ENCODE data around the gene CPE.
"Not testable (repeated sequence)": the region's sequence is repeated elsewhere in the genome, so short reads cannot be mapped to it uniquely, and the experiment has no call there.

CPE gene

DNA sequence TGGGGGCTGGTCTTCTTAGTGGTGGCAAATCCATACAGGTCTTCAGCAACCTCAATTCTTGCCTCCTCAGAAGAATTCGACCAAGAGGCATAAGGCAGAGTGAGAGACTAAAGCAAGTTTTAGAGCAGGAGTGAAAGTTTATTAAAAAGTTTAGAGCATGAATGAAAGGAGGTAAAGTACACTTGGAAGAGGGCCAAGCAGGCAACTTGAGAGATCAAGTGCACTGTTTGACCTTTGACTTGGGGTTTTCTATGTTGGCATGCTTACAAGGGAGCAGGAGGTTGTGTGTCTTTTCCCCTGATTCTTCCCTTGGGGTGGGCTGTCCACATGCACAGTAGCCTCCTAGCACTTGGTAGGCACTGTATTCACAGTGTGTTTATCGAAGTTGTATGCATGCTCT is 91.2 kb downstream of the CPE start:
- no peak for DNase-seq

- DNase-seq: no peak
Observed at GRCh38 chr4:165472943-165473676, 94.3 kb downstream of the CPE start.

GRCh38 chr4:165474784-165475705 is 96.2 kb downstream of the CPE start:
- DNase-seq: no peak

GRCh38 chr4:165475706-165476070 is 96.9 kb downstream of the CPE start:
- no peak for DNase-seq

DNA sequence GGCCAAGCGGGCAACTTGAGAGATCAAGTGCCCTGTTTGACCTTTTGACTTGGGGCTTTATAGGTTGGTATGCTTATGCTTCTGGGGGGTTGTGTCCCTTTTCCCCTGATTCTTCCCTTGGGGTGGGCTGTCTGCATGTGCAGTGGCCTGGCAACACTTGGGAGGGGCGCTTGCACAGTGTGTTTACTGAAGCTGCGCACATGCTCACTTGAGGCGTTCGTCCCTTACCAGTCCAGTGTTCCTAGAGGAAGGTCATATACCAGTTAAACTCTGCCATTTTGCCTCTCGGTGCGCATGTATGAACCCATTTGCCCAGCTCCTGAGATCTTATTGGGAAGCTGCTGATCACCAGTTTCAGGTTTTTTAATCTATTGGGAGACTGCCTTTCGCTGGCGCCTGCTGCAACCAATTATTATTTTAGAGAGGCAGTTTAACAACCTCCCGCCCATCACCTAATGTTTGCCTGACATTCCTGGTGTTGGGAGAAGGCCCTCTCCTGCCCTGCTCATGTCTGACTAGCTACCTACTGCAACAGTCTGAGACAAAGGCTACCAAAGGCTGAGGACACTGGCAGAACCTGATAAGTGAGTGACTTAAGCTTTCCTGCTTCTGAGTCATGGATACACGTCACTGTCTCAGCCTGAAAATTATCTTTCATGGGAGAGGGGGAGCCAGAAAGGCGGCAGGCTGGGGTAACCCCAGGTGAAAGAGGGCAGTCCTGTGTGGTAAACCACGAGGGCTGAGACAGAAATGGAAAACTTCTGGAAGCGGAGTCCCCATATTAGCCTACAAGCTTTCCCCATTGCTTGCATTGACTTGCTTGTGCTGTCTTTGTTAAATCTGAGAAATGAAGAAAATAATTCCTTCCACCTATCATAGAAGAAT is 97.6 kb downstream of the CPE start:
- DNase-seq: no peak

DNA sequence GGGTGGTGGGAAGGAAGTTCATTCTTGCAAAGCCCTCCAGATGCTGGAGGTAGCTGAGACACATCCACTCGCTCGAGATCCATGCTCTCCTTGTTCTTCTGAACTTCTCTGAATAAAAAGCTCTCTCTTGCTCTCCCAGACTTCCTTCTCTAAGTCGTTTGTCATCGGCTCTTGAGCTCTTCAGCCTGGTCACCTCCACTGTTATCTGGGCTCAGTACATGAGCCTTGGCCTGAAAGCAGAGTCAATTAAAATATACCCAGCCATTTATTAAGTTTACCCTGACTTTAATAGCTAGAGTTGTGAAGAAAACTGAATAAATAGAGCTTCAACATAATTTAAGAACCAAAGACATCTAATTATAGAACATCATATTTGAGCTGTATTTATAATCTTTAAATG is 99.0 kb downstream of the CPE start:
- no peak for DNase-seq

DNA sequence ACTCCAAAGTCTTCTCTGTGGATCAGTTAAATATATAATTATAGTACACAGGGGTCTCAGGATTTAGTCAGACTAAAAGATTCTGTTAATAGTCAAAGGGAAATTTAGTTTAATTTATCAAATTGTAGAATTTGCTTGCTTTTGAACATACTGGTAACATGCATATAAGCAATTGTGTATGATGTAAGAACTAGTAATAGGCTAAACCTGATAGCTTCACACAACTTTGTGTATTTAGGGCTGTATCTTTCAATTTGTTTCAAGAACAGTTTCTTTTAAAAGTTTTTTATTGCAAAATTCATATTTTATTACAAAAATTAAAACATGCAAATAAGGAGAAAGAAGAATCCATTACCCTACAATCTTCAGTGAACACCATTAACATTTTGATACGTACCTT is 99.5 kb downstream of the CPE start:
- no peak for DNase-seq

- no peak for DNase-seq
Observed at GRCh38 chr4:165481053-165481835, 102.4 kb downstream of the CPE start.

GRCh38 chr4:165489786-165490185 is 111.0 kb downstream of the CPE start:
- DNase-seq: no peak

- not testable (repeated sequence) for DNase-seq
Observed at GRCh38 chr4:165492583-165492982, 113.8 kb downstream of the CPE start.

- peak; percentile 40 to 68 for DNase-seq
Observed at GRCh38 chr4:165493359-165493758, 114.6 kb downstream of the CPE start.

- peak; percentile 3 to 16 for DNase-seq
Observed at GRCh38 chr4:165502916-165503907, 124.4 kb downstream of the CPE start.

DNA sequence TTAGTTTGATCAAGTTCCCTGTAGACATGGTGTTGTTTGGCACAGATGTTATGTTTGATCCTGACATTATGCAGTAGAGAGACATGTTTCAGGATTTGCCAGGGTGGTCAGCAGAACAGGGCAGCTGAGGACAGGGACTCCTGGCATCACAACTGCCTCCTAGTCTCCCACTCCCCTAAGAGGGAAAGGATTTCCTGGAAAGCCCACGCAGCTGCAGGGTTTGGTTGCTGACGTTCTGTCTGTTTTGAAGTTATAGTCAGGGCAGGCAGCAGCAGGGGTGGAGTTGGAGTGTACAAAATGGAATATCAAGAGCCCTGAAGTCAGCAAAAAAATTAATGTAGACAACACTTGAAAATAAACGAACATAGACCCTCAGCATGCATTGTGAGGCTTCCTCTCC is 125.4 kb downstream of the CPE start:
- DNase-seq: no peak

DNA sequence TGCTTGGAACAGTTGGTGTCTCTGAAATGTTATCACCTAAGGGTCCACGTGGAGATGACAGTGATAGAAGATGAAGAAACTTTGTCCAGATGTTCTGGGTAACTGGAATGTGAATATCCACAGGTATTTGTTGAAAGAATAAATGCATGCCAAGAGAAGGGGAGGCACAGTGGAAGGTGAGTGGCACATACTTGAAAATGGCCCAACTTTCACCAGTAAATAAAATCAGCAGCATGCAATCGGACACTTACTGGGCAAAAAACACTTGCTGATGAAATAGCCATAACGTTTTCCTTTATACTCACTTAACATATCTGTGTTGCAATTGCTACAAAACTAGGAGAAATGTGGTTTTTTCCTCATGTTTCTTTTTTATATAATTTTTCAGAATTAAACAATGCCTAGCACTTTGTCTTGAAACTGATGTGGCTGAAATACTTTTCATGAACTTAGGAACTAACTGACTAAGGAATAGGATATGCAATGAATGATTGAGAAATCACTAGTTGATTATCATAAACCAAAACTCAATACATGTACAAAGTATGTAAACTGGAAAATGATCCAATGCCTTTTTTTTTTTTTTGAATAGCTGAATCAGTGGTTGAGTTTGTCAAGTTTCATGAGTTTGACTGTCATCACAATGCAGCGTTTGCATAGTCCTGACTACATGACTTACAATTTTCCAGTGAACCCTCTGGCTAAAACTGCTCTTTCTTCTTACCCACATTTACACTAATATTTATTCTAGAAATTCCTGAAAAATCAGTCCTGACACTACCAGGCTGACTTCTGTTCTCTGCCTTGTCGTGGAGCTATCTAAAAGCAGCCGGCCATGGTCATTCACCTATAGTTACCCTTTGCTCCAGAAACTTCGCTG is 127.4 kb downstream of the CPE start:
- DNase-seq: no peak

DNA sequence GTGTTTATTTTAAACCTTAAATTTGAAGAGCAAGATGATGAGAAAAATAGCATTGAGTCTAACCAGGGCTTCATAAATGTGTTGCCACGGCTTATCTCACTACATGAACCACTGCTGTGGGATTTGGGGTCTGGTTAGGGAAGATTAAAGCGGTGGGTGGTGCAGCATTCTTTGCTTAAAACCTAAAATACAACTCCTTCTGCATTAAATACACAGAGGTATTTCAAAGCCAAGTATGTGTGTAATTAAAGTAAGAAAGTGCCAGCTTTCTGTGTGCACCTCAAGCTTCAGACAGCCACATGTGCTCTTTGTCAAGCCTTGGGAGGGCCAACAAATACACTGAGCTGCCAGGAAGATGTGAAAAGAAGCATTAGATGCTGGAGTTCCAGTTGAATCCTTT is 128.0 kb downstream of the CPE start:
- DNase-seq: no peak

DNA sequence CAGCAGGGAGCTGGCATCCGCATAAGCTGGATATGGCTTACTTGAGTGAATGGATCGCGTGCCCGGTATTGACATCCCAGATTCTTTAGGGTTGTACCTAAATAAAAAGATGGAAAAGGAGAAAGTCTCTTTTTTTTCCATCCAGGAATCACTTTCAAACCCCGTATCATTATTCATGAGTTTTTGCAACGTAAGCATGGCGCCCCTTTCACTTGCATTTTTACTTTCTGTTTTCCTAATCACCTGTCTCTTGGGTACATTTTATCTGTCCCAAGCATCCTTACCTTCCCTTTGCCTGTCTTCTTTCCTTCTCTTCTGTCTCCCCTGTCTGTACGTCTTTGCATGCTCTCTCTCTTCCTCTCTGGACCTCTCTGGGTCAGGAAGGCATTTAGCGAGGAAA is 128.6 kb downstream of the CPE start:
- no peak for DNase-seq

DNA sequence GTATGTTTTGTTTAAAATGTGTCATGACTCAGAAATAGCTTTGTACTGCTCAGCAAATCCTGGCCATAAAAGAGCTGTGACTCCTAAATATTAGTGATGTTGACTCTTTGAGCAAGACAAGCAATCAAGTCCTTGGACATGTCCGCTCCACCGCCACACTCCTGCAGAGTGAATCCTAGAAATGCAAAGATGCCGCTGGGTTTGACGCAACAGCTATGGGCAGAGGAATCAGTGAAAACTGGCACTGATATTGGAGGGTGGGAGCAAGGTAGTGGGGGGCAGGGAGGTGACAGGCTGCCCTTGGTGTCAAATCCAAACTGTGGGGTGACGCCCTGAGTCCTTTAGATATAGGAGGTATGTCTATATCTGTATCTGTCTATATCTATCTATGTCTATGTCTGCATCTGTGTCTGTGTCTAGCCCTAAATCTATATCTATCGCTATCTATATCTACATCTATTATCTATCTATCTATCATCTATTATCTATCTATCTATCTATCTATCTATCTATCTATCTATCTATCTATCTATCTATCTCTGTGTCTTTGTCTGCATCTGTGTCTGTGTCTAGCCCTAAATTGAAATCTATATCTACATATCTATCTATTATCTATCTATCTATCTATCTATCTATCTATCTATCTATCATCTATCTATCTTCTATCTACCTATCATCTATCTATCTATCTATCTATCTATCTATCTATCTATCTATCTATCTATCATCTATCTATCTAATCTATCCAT is 129.7 kb downstream of the CPE start:
- no peak for DNase-seq

- DNase-seq: no peak
Observed at GRCh38 chr4:165512424-165512823, 133.6 kb downstream of the CPE start.

GRCh38 chr4:165514739-165515138 is 135.9 kb downstream of the CPE start:
- DNase-seq: no peak

Data from inflammatory macrophage treated with lipopolysaccharide for 1 hour (primary cell).